ENCODE measurements around the gene SLC45A1. TPM values are rescaled to one million over a fixed set of nuclear protein-coding genes. Genes with fewer than 3 reads are reported as not detected.
A peak's percentile ranks its signal among the peaks of the same experiment; 100 is the strongest.

Gene SLC45A1
- total RNA-seq (1 to 10 TPM in 7 of 9 donors, under 1 TPM in 2; 0.61 to 6.2 (median 1.6) TPM), polyA plus RNA-seq (1 to 10 TPM; 1.3 to 2.9 TPM)
- long read RNA-seq, donor 1, partial matches to known transcripts: 1 of 3 reads
- long read RNA-seq, donor 1, other reads (novel, unspliced or antisense): 0 of 3 reads
- long read RNA-seq, donor 2, transcript SLC45A1-202 (9 exons, 2,784 nt): major isoform, 5 of 13 reads
- long read RNA-seq, donor 2, transcript SLC45A1-204 (5 exons, 1,747 nt): major isoform, 5 of 13 reads
- long read RNA-seq, donor 2, partial matches to known transcripts: 1 of 13 reads
- long read RNA-seq, donor 2, other reads (novel, unspliced or antisense): 1 of 13 reads
- long read RNA-seq, donor 3, partial matches to known transcripts: 0 of 3 reads
- long read RNA-seq, donor 3, other reads (novel, unspliced or antisense): 2 of 3 reads

GRCh38 chr1:8317647-8318381, at the start of gene SLC45A1:
Gene SLC45A1 (plus strand): TSS chr1:8318114. CDS start chr1:8324330, 6,216 bp downstream.
- 9 to 31% (median 17%) methylated on average over 21 to 75 of the region's 75 CpGs for WGBS, 4 donors
- intact Hi-C loops (cut with DNase I): loop anchor here in 4 of 10 donors (1.0 to 5.0 kb wide), 4 partner anchors 291 to 336 kb away; partner anchors contain the start of gene ERRFI1 (in 3 of the 4)
- Histone ChIP-seq H3K27me3 (peaks cover 0 to 13% (median 0%) of the 10 kb centered on the region in 9 donors), H3K36me3 (no peaks in the 10 kb centered on the region), H3K27ac (peak within 1 kb of the TSS in 8 of 12 donors; percentile 22 to 77 (median 62)), H3K4me1 (peaks cover 0 to 26% (median 15%) of the 10 kb centered on the region in 12 donors), H3K9me3 (no peaks in the 10 kb centered on the region), H3K4me3 (peak within 1 kb of the TSS; percentile 67 to 95 (median 76))
- DNase-seq: peak; percentile 81 to 92 (median 87)
- ATAC-seq: peak in 3 of 4 donors; percentile 81 to 90 (median 86)
- TF ChIP-seq POLR2A (IDR thresholded peaks at IDR 0.05) (peak in 1 of 2 donors; percentile 73), CTCF (IDR thresholded peaks at IDR 0.05) (peak in 1 of 12 donors; percentile 7)

GRCh38 chr1:8273036-8273435, 44.9 kb upstream of the SLC45A1 start:
- Histone ChIP-seq H3K9me3 (no peaks in the 10 kb centered on the region), H3K4me3 (no peak overlapping the region), H3K27ac (no peak overlapping the region), H3K36me3 (no peaks in the 10 kb centered on the region), H3K4me1 (no peaks in the 10 kb centered on the region), H3K27me3 (peaks cover 0 to 11% (median 0%) of the 10 kb centered on the region in 9 donors)
- TF ChIP-seq CTCF (IDR thresholded peaks at IDR 0.05) (no peak), POLR2A (IDR thresholded peaks at IDR 0.05) (no peak)
- ATAC-seq (no peak), DNase-seq (no peak)
- intact Hi-C loops (cut with DNase I): no loop called here
- 63 to 82% (median 69%) methylated on average over 4 of the region's 4 CpGs for WGBS, 4 donors

GRCh38 chr1:8274352-8274751, 43.6 kb upstream of the SLC45A1 start:
- ATAC-seq (no peak), DNase-seq (no peak)
- H3K36me3 ChIP-seq: no peaks in the 10 kb centered on the region
- WGBS, 4 donors: 69 to 74% (median 71%) methylated on average over 8 of the region's 8 CpGs
- no peak overlapping the region for H3K27ac ChIP-seq
- peaks cover 0 to 11% (median 0%) of the 10 kb centered on the region in 9 donors for H3K27me3 ChIP-seq
- intact Hi-C loops (cut with DNase I): no loop called here
- no peak for TF ChIP-seq CTCF (IDR thresholded peaks at IDR 0.05)
- no peak for TF ChIP-seq POLR2A (IDR thresholded peaks at IDR 0.05)
- no peaks in the 10 kb centered on the region for H3K4me1 ChIP-seq
- no peaks in the 10 kb centered on the region for H3K9me3 ChIP-seq
- H3K4me3 ChIP-seq: no peak overlapping the region

Data from heart left ventricle (tissue), 16 donors.